ENCODE measurements around the gene PODXL2. TPM values are rescaled to one million over a fixed set of nuclear protein-coding genes. Genes with fewer than 3 reads are reported as not detected.

PODXL2 gene
- polyA plus RNA-seq, 1 experiment, result 3.4 TPM

GRCh38 chr3:127682561-127682960, 53.6 kb downstream of the PODXL2 start:
- POLR2A ChIA-PET, result no interaction called here
- CTCF ChIA-PET, result interaction anchor here (0.7 to 2.1 kb wide), 7 partner anchors 9 to 107 kb away, joined by 3 to 13 read pairs (median 4); no protein-coding TSS in a partner anchor

GRCh38 chr3:127684871-127685707, 56.1 kb downstream of the PODXL2 start:
- DNase-seq (ENCODE audit: low read depth), result no peak
- Histone ChIP-seq H3K27me3 (ENCODE audit: control insufficient read depth, insufficient read depth, low read length) (no peaks in the 10 kb centered on the region), H3K36me3 (ENCODE audit: control insufficient read depth, insufficient read depth, low read length) (peaks cover 1% of the 10 kb centered on the region), H3K4me3 (ENCODE audit: low read depth, low read length) (no peak overlapping the region)
- no peak for TF ChIP-seq CTCF (IDR thresholded peaks at IDR 0.05; ENCODE audit: insufficient read depth, low read depth, low read length)
- POLR2A ChIA-PET, result no interaction called here
- CTCF ChIA-PET, result interaction anchor here (0.6 to 1.8 kb wide), 3 partner anchors 13 to 147 kb away, joined by 3 to 5 read pairs (median 3); no protein-coding TSS in a partner anchor

More at GRCh38 chr3:127682561-127682960, 53.6 kb downstream of the PODXL2 start:
- H3K27me3 ChIP-seq (ENCODE audit: control insufficient read depth, insufficient read depth, low read length), result no peaks in the 10 kb centered on the region
- no peak for DNase-seq (ENCODE audit: low read depth)
- peaks cover 8% of the 10 kb centered on the region for H3K36me3 ChIP-seq (ENCODE audit: control insufficient read depth, insufficient read depth, low read length)
- H3K4me3 ChIP-seq (ENCODE audit: low read depth, low read length), result no peak overlapping the region
- TF ChIP-seq CTCF (IDR thresholded peaks at IDR 0.05; ENCODE audit: insufficient read depth, low read depth, low read length), result no peak

- Histone ChIP-seq H3K27me3 (ENCODE audit: control insufficient read depth, insufficient read depth, low read length) (no peaks in the 10 kb centered on the region), H3K36me3 (ENCODE audit: control insufficient read depth, insufficient read depth, low read length) (no peaks in the 10 kb centered on the region), H3K4me3 (ENCODE audit: low read depth, low read length) (no peak overlapping the region)
- POLR2A ChIA-PET, result no interaction called here
- DNase-seq (ENCODE audit: low read depth), result no peak
- no peak for TF ChIP-seq CTCF (IDR thresholded peaks at IDR 0.05; ENCODE audit: insufficient read depth, low read depth, low read length)
- CTCF ChIA-PET, result interaction anchor here (0.6 kb wide), 1 partner anchor 111 kb away, joined by 3 read pairs; no protein-coding TSS in a partner anchor
Measured at GRCh38 chr3:127685708-127686511, 56.9 kb downstream of the PODXL2 start.

- H3K27me3 ChIP-seq (ENCODE audit: control insufficient read depth, insufficient read depth, low read length), result no peaks in the 10 kb centered on the region
- DNase-seq (ENCODE audit: low read depth), result no peak
Measured at GRCh38 chr3:127686512-127686894, 57.5 kb downstream of the PODXL2 start.

More at GRCh38 chr3:127686512-127686894, 57.5 kb downstream of the PODXL2 start:
- ChIA-PET POLR2A (no interaction called here), CTCF (no interaction called here)
- Histone ChIP-seq H3K36me3 (ENCODE audit: control insufficient read depth, insufficient read depth, low read length) (no peaks in the 10 kb centered on the region), H3K4me3 (ENCODE audit: low read depth, low read length) (no peak overlapping the region)
- TF ChIP-seq CTCF (IDR thresholded peaks at IDR 0.05; ENCODE audit: insufficient read depth, low read depth, low read length), result no peak
